HG03432 (cell line): Measurements from ENCODE around the gene DMBX1.

Experiments used
- ATAC-seq: cut with Tn5 transposase; IDR thresholded peaks from one replicate; pipeline ENCODE4 v1.9.1; 2021; ENCODE audit warnings: mild to moderate bottlenecking, moderate library complexity; ENCODE audit not compliant: unreplicated experiment

The DMBX1 gene

DNA sequence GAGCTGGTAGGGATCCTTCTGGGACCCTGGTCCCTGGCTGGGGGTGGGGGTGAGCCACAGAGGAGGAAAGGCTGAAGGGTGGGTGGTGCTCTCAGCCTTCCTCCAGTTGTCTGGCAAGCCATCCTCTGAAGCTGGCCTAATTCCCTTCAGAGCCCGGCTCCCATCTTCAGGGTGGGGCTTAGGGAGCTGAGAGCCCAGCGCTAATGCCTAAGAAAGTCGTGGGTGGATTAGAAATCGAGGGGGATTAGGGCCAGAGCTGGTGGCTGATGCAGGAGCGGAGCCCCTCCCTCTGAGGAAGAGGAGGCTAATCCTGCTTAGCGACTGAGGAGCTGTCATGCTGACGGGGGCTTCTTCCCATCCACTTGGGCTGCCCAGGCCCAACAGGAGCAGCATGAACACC is 30.8 kb upstream of the DMBX1 start:
- ATAC-seq: no peak

DNA sequence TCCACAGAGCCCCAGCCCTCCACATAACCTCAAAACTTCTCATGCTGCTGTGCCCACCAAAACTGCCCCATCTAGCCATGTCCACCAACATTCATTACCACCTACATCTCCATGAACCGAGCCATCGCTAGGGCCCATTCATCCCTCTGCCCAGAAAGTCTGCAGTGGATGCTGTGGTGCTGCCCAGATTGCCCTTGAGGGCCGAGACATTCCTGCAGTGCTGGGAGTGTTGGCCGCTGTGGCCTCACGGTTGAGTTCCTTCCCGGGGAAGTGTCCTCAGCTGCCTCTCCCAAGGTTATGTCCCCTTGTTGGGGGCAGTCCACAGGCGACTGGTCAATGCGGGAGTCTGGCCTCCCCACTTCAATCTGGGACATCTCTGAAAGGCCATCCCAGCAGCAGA is 30.3 kb upstream of the DMBX1 start:
- no peak for ATAC-seq

DNA sequence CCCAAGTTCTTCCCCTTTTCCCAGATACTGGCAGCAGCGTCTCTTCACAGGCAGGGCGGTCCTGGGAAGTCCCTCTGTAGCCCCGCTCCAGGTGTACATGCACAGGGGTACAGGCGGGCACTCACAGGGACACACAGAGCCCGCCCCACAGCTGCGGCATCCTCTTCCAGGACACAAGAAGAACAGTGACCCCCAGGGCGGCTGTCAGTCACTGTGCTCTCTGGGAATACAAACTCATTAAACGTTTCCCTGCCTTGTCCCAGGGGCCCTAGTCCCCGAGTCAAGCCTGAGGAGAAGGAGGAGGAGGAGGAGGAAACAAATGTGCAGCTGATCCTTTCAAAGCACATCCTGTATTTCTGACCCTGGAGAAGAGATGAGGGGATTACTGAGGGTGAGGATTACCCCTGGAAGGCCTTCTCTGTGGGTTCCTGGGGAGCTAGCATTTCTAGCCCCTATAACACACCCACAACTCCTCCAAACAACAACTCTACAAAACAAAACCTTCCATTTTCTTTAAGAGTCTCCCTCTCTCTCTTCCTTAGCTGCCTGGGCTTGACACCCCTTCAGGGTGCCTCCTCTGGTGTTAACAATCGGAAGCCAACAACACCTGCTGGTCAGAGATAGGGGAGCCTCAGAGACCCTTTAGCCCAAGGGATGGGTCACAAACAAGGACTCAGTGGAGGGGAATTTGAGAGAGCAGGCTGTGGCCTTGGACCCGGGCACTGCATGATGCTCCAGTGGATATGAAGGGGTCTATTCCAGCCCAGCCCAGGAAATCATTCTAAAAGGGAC is 28.4 kb upstream of the DMBX1 start:
- ATAC-seq: no peak

DNA sequence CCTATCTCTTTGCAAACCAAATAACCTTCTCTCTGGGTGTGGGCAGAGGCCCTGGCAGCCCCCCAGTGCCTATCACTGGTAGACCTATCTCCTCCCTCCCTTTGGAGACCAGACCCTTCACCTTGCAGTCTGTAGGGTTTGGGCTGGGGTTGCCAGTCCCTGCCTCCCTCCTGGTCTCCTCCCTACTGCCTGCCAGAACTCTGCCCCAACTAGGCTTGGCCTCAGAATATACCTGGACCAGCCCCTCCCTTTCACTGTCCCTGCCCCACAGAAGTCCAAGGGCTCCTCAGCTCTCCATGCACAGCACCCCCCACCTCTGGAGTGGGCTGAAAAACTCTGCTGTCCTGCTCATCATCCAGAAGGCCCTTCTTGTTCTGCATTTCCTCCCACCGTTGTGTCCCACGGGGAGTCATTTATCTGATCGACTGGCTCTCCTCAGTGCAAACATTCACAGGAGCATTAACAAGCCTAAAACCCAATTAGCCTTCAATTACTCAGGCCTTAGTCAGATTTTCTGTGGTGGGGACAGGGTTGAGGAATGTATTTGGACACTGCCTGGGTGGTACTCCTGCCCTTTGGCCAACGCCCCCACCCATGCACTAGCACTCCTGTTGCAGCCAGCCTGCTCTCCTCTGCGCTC is 27.7 kb upstream of the DMBX1 start:
- ATAC-seq: no peak

DNA sequence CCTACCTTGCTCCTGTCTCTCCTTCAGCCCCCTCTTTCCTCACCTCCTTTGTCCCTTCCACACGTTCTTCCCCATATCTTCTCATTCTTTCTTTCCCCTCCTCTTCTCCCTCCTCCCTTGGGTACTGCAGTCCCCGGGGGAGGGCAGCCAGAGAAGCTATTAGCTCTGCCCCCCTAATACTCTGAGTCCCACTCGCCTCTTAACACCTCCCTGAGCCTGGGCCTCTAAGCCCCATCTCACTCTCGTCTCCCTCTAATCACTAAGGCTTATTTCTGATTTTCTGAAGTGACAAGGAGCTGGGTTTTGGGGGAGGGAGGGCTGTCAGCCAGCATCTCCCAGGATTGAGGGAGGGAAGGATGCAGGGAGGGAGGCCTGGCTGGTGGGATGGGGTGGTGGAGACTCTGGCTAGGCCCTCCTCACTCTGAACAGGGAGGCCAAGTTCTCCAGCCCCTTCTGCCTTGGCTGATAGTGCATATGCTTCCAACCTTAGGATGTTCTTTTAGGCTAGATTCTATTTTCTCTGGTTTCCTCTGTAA is 25.6 kb upstream of the DMBX1 start:
- no peak for ATAC-seq

GRCh38 chr1:46464915-46465314 is 24.7 kb upstream of the DMBX1 start:
- ATAC-seq: no peak

GRCh38 chr1:46465981-46466476 is 23.6 kb upstream of the DMBX1 start:
- no peak for ATAC-seq

GRCh38 chr1:46466477-46467182 is 23.0 kb upstream of the DMBX1 start:
- ATAC-seq: no peak

DNA sequence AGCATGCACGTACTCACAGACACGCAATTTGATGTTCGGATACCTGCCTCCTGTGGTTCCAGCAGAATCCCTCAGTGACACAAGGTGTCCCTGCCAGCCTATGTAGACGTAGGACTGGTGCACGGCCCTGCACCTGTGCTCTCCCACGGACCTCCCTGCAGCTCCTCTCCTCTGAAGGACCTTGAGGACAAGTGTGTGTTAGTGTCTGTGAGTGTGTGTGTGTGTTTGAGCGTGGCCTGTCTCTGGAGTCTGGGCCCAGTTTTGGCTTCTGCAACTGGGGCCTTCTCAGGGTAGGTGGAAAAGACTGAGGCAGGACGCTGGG is 22.5 kb upstream of the DMBX1 start:
- ATAC-seq: no peak

DNA sequence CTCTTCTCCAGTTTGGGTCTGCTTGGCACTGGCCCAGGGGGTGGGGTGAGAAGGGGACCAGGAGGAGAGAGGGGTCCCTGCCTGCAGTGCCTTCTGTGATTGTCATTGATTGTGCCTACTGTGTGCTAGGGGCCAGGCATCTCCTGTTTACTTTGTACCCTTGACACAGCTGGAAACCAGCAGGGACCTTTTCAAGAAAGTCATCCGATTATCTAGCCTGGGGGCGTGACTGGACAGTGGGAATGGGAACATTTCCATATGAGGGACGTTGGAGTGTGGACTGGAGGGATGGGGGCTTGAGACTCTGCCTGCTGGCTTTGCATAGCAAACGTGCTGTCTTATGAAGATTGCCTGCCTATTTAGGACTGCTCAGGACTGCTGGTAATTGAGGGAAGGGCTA is 19.8 kb upstream of the DMBX1 start:
- no peak for ATAC-seq

DNA sequence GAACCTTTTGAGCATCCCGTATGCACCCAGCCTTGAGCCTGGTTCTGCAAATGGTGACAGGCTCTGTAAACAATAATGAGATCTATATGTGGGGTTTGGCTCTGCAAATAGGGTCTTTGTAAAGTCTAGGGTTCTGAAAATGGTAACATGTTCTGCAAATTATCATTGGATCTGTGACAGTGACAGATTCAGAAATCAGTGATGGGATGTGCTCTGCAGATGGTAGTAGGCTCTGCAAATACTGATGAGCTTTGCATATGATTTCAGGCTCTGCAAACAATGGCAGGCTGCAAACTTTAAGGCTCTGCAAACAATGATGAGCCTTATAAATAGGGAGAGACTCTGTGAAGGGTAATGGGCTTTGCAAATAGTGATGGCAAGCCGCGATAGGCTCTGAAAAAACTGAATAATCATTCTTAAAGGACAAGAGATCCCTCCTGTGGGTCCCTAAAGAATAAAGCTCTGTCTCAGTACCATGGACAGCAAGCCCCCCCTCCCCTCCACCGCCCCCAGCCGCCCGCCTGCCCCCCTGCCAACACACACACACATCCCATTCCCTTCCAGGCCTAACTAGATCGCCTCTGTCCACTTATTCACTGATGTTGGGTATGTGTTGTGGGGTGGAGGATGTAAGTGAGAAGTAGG is 17.7 kb upstream of the DMBX1 start:
- ATAC-seq: no peak

DNA sequence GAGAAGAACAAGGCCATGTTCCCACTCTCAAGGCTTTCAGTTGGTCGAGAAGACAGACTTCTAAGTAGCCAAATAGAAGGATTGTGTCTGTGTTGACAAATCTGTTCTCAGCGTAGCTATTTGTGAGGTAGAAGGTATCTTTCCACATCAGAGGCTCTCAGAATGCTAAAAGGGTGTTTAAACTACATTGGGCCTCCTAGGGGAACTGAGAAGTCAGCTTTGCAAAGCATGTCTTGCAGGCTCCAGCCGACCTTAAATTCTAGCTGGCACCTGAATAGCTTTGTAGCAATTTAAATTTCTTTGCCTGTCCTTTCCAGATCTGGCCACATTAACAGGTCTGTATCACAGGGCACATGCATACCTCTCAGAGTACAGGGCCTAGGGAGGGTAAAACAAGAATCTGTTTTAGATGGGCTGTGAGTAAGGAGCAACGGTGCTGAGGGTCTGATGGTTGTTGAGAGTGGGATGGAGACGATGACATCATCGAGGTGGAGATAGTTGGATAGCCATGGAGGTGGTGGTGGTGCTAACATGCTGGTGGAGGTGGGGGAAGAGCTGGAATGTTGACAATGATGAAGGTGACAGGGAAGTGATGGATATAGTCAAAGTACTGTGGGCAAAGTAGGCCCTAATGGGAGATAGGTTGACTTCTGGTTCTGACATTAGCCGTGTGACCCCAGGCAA is 17.0 kb upstream of the DMBX1 start:
- ATAC-seq: no peak

- ATAC-seq: no peak
Measured at GRCh38 chr1:46473991-46474390, 15.6 kb upstream of the DMBX1 start.

- no peak for ATAC-seq
Measured at GRCh38 chr1:46474570-46474969, 15.1 kb upstream of the DMBX1 start.

DNA sequence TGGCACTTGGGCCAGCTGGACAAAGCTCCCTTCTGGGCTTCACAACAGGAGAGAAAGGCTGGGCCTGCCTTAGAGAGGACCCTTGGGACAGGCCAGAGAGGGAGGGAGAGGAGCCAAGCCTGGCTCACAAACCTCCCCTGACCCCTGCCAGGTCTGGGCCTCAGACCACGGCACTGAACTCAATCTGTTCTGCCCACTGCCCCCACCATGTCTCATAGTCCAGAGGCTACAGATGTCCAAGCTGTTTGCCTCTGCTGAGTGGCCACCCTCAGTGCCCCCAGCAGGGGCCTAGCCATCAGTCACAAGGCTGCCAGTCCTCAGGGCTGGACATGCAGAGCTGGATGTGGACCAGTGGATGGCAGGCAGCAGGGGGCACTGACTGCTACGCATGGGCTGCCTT is 13.0 kb upstream of the DMBX1 start:
- ATAC-seq: no peak

GRCh38 chr1:46477153-46477929 is 12.3 kb upstream of the DMBX1 start:
- ATAC-seq: peak; percentile 63

DNA sequence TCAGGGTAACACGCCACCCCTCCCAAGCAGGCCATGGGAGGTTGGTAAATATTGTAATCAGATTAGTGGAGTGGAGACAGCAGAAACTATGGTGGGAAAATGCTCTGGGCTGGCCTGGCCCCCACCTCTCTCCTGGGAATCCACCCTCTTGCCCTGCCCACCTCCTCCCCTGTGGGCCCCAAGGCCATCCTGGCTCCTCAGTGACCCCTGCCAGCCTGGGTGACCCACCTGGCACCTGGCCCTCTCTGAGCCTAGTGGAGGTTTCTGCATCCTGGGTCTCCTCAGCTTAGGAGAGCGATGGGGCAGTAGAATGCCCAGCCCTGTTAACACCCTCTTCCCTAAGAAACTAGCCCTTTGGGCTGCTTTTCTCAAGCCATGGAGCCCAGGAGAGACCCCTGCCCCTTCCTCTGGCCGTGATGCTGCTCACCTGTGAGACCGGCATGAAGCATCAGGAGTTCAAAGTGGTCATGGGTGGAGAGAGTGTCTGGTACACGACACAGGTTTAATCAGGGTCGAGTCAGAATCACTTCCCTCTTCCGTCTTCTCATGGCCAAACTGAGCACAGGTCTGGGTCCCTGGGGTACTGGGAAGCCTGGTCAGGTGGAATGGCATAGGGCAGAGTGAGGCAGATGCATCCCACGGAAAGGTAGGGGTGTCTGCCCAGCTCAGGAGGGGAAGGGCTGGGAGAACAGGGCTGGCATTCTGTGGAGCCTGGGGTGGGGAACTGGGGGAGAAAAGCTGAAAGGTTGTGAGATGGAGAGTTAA is 10.7 kb upstream of the DMBX1 start:
- ATAC-seq: no peak

GRCh38 chr1:46479744-46480350 is 9.8 kb upstream of the DMBX1 start:
- no peak for ATAC-seq
